ENCODE measurements around the gene SNRNP70.
"Not testable (repeated sequence)": the region's sequence is repeated elsewhere in the genome, so short reads cannot be mapped to it uniquely, and the experiment has no call there.

GRCh38 chr19:49036815-49037214 is 48.4 kb upstream of the SNRNP70 start, which contains the start of gene CGB1:
- peak in 3 of 5 experiments; percentile 46 to 54 (median 47) for TF ChIP-seq CTCF (IDR thresholded peaks at IDR 0.05 in 4 of 5, conservative IDR thresholded peaks at IDR 0.05 in 1 of 5)
- TF ChIP-seq POLR2A (IDR thresholded peaks at IDR 0.05): not testable (repeated sequence)

Measured in gastrocnemius medialis (tissue), 4 donors.